HG03135 (cell line): ENCODE measurements around the gene SLFNL1.

Source experiments
- ATAC-seq: cut with Tn5 transposase; IDR thresholded peaks from one replicate; pipeline ENCODE4 v1.9.1; 2021; ENCODE audit warnings: mild to moderate bottlenecking, moderate library complexity; ENCODE audit not compliant: unreplicated experiment

The SLFNL1 gene

DNA sequence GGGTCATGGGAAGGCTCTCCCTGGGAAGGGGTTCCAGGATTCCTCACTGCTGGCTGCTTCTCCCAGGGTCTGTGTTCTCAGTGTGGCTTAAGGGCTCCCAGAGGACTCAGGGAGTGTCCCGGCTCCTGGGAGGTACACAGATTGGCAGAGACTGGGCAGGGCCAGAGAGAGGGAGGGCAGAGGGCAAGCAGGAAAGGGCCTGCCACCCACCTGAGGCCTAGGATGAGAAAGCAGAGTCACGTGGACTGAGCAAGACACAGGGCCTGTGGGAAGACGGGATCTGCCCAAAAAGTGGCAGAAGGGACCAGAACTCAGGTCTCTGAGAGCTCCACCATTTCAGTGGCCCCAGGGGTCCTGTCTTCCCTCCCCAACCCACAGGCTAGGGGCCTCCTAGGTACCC is 871 bp downstream of the SLFNL1 start:
- ATAC-seq: no peak

- ATAC-seq: no peak
These were observed 1.4 kb downstream of the SLFNL1 start for GRCh38 chr1:41020109-41020576.

DNA sequence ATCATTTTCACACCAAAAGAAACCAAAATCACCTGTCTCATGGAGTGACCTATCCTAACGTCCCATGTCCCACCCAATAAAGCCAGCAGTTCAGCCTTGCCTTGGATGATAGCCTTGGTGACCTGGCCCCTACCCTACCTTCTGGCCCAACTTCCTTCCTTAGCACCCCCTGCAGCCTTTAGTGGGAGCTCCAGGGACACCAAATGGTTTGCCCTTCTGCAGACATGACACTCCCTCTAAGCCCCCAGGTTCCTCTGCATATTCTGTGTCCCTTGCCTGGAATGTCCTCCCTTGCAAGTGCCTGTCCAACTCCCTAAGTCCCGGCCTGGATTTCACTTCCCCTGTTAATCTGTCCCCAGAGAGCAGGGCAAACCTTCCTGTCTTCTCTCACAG is 2.2 kb downstream of the SLFNL1 start:
- ATAC-seq: no peak

GRCh38 chr1:41018018-41018410 is 3.5 kb downstream of the SLFNL1 start:
- no peak for ATAC-seq

DNA sequence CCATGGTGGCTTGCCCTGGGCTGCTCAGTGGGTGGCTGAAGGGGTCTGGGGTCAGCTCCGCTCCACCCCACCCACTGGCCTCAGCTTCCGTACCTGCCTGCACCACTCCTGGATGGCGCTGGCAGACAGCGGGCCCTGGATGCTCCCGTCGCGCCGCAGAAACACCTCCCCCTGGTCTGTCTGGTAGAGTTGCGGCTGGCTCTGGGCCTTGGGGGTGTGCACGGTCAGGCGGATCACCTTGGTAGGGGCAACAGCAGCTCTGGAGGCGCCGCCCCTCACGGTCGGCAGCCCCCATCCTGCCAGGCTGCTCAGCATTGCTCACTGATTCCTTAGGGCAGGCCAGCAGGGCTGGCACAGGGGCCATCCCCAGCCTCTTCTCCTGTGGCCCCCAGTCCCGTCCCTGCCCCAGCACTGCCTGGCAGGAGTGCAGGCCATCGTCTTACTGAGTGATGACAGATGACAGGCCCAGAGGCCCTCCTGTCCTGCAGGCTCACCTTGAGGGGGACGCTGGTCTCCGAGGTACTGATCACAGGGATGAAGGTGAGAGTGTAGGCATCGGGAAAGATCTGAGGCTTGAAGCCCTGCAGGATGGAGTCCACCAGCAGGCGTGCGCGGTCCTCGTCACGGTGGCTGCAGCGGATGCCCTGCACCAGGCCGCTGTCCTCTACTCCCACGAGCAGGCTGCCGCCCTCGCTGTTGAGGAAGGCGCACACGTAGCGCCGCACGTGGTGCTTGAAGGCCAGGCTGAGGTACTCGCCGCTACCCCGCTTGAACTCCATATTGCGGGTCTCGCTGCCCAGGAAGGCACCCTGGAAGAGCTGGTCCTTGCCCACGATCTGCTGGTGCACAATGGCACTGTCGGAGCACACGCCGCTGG is 4.1 kb downstream of the SLFNL1 start:
- ATAC-seq: no peak

- no peak for ATAC-seq
These were observed 5.5 kb downstream of the SLFNL1 start for GRCh38 chr1:41015897-41016470.

GRCh38 chr1:41015281-41015896 is 6.1 kb downstream of the SLFNL1 start:
- no peak for ATAC-seq

GRCh38 chr1:41014871-41015270 is 6.7 kb downstream of the SLFNL1 start:
- ATAC-seq: no peak

GRCh38 chr1:41013796-41014195 is 7.7 kb downstream of the SLFNL1 start:
- ATAC-seq: no peak

GRCh38 chr1:41013024-41013423 is 8.5 kb downstream of the SLFNL1 start:
- no peak for ATAC-seq

GRCh38 chr1:41010345-41010744 is 11.2 kb downstream of the SLFNL1 start:
- no peak for ATAC-seq

- ATAC-seq: no peak
These were observed 12.1 kb downstream of the SLFNL1 start for GRCh38 chr1:41009466-41009865.

DNA sequence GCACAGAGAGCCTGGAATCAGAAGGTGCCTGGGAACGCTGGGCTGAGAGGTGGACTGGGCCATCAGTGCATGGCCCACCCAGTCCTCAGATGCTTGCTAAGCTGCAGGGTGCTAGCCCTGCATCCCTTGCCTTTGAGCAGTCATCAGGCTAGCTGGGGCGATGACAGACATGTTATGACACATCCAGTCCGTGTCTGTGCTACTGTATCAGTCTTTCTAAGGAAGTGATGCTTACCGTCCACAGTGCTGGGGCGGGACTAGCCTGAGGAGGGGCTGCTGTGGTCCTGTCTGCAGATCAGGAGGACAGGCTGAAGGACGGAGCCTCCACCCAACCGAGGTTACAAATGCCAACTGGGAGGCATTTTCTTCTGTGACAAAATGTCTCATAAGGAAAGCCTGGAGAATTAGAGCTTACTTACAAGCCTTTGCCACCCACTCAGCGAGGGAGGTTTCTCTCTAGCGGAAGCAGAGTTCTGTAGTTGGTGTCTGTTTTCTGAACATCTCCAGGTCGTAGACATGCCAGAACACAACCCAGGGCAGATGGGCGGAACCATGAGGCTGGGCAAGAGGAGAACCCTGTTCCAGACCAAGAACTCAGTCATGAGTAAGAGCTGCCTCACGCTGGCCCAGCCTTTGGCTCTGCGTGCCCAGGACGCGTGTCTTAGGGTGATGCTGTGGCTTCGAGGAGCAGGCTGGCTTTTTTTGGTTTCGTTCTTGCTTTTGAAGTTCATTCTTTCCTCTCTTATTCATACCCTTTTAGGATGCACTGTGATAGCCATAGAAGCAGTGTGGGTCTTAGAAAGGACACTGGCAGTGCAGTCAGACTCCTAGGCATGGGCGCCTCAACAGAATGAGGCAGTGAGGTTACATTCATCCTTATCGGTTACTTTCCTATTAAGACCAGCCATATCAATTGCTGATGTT is 14.3 kb downstream of the SLFNL1 start:
- no peak for ATAC-seq

GRCh38 chr1:41005876-41006275 is 15.6 kb downstream of the SLFNL1 start:
- ATAC-seq: no peak

- ATAC-seq: peak; percentile 98
These were observed 17.8 kb downstream of the SLFNL1 start for GRCh38 chr1:41003640-41004220.

- no peak for ATAC-seq
These were observed 18.3 kb downstream of the SLFNL1 start for GRCh38 chr1:41003127-41003639.

DNA sequence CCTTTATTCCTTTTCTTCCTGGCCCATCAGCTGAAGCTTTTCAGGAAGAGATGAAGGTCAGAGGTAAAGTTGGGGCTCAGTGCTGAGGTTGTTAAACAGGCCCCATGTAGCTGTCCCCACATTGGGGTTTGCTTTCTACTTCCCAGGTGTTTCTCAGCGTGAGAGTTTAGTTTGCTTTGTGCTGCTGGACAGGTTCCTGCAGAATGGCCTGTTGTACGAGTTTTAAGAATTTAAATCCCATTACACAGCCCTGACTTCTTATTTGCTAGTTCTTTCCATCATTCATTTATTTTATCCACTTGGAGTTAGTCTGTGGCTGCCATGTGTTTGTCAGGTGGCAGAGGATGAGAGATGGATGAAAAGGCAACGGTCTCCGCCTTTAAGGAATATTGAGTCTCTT is 22.9 kb downstream of the SLFNL1 start:
- ATAC-seq: no peak

DNA sequence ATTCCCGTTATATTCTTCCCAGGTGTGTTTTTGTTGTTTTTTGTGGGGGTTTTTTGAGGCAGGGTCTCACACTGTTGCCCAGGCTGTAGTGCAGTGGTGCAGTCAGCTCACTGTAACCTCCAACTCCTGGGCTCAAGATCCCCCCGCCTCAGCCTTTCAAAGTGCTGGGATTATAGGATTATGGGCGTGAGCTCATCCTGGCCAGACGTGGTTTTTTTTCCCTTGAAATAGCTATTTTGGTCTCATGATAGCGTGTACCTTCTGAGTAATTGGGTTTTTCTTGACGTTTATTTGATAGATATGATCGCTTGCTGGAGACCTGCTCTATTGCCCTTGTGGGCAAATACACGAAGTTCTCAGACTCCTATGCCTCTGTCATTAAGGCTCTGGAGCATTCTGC is 24.4 kb downstream of the SLFNL1 start:
- ATAC-seq: no peak

- no peak for ATAC-seq
These were observed 32.5 kb downstream of the SLFNL1 start for GRCh38 chr1:40989066-40989465.

DNA sequence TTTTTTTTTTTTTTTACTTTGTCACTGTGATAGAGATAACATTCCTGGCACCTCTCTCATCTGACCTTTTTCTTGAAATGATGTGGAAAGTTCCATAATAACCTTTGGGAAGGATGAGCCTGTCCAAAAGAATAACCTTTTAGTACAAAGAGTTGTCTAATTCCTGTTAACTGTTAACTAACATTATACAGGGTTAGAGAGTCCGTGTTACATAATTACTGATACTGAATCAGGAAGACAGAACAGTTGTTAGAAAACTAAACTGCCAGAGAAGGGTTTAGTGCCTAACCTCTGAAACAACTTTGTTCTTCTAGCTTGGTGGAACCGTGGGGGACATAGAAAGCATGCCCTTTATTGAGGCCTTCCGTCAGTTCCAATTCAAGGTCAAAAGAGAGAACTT is 33.2 kb downstream of the SLFNL1 start:
- ATAC-seq: no peak
